Nucleus accumbens (tissue), 56 donors: ENCODE data around the gene CASP4.
"Not testable (repeated sequence)": the region's sequence is repeated elsewhere in the genome, so short reads cannot be mapped to it uniquely, and the experiment has no call there.

ENCODE experiments used
- DNase-seq, 56 donors: peaks; one replicate each; lab custom pipeline; 2025; lab: John Stamatoyannopoulos, UW

Gene CASP4

GRCh38 chr11:104962852-104963251, 5.5 kb downstream of the CASP4 start:
- no peak for DNase-seq

DNA sequence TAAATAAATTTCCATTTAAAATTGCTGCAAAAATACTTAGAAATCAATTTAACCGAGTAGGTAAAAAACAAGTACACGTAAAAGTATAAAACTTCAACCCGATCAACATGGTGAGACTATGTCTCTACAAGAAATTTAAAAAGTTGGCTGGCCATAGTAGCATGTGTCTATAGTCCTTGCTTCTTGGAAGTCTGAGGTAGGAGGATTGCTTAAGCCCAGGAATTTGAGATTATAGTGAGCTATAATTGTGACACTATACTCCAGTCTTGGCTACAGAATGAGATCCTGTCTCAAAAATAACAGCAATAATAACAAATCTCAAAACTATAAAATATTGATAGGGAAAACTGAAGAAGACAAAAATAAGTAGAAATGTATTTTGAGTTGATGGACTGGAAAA, 11.1 kb downstream of the CASP4 start:
- no peak for DNase-seq

DNA sequence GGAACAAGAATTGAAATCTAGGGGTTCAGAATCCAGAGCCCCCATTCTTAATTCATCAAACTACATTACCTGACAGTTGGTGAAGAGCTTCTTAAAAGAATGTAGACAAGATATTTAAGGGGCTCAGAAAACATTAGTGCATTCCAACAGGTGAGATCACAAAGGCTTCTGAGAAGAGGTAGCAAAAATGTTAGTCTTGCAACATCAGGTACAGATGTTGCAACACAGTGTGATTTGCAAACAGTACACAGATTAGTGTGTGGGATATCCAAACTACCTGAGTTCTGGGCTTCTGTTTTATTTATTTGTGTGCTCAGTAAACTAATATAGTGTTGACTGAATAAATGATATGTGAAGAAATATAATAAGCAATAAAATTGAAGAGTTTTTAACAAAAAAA, 11.8 kb downstream of the CASP4 start:
- DNase-seq: no peak

GRCh38 chr11:104946907-104947306, 21.5 kb downstream of the CASP4 start:
- DNase-seq: no peak

DNA sequence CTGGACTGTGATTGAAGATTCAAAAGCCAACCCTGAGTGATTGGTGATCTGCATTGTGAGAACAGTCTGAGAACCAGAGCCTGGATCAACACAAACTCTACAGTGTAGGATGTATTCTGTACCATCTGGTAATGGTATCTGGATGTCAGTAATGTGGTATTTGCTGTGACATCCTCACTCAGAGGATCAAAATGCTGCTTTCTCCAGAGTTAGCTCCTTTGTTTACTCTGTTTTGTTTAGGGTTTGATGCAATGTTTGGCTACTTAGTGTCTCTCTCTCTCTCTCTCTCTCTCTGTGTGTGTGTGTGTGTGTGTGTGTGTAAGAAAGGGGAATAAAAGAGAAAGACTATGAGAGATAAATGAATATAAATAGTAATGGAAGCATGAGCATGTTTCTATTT, 24.3 kb downstream of the CASP4 start:
- DNase-seq: no peak

GRCh38 chr11:104943561-104943960, 24.8 kb downstream of the CASP4 start:
- no peak for DNase-seq

- DNase-seq: no peak
Measured at GRCh38 chr11:104934594-104934993, 33.8 kb downstream of the CASP4 start.

GRCh38 chr11:104934073-104934472, 34.3 kb downstream of the CASP4 start:
- not testable (repeated sequence) for DNase-seq

DNA sequence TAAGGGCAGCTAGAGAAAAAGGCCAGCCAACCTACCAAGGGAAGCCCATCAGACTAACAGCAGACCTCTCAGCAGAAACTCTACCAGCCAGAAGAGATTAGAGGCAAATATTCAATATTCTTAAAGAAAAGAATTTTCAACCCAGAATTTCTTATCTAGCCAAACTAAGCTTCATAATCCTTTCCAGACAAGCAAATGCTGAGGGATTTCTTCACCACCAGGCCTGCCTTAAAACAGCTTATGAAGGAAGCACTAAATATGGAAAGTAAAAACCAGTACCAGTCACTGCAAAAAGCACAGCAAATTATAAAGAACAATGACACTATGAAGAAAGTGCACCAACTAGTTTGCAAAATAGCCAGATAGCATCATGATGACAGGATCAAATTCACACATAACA, 39.6 kb downstream of the CASP4 start:
- DNase-seq: no peak

DNA sequence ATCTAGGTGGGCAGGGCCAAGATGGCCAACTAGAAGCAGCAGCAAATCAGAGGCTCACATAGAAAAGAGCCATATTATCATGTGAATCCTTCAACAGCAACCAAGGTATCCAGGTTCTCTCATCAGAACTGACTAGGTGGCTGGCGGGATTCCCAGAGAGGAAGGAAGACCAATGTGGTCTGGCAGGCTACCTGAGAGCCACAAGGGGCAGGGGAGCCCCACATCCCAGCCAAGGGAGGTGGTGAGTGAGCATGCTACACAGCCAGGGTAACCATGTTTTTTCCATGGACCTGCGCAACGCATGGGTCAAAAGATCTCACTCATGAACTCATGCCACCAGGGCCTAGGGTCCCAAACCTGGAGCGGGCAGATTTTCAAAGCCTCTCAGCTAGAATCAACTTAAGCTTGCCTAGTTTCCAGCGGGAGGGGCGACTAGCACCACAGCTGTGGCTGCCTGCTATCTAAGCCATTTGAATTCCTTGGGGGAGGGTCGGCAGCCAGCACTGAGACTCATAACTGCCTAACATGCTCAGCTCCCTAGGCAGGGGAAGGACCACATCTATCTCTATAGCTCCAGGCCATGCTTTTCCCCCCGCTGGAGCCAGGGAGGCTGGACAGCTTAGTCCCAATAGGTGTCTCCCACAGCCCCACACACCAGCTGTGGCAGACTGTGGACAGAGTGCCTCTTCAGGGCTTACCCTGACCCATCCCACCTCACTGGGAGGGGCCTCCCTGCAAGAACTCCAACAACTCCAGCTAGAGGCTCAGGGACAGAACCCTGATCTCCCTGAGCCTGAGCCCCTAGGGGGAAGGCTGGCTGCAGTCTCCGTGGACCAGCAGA, 41.4 kb downstream of the CASP4 start:
- no peak for DNase-seq

DNA sequence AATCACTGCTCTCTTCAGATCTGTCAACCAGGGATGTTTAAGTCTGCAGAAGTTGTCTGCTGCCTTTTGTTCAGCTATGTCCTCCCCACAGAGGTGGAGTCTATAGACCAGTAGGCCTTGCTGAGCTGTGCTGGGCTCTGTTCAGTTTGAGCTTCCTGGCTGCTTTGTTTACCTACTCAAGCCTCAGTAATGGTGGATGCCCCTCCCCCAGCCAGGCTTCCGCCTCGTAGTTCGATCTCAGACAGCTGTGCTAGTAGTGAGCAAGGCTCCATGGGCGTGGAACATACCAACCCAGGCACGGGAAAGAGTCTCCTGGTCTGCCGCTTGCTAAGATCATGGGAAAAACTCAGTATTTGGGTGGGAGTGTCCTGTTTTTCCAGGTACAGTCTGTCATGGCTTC, 42.5 kb downstream of the CASP4 start:
- DNase-seq: no peak

GRCh38 chr11:104918113-104918824, 50.1 kb downstream of the CASP4 start:
- no peak for DNase-seq

GRCh38 chr11:104917271-104918112, 50.9 kb downstream of the CASP4 start:
- DNase-seq: no peak

DNA sequence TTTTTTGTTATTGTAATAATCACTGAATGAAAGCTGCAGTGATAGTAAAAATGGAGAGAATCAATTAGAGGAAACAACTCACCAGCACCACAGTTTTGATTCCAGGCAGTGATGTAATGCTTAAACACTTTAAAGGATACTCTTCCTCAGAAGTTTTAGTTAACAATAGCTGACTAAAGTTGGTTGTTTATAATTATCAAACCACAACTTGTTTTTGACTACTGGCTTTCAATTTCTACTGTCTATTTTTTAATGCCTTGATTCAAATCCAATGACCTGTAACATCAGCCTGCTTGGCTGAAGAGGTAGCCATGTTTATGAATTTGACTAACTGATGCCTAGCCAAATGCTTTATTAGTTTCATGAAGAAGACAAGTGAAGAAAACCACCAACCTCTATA, 51.9 kb downstream of the CASP4 start:
- DNase-seq: no peak

DNA sequence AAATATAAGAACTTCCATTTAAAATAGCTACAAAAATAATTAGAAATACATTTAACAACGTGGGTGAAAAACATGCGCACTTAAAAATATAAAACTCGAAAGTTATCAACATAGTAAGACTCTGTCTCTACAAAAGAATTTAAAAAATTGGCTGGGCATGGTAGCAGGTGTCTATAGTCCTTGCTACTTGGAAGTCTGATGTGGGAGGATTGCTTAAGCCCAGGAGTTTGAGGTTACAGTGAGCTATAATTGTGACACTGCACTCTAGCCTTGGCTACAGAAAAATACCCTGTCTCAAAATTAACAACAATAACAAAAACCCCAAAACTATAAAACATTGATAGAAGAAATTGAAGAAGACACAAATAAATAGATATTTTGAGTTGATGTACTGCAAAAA, 56.3 kb downstream of the CASP4 start:
- no peak for DNase-seq

DNA sequence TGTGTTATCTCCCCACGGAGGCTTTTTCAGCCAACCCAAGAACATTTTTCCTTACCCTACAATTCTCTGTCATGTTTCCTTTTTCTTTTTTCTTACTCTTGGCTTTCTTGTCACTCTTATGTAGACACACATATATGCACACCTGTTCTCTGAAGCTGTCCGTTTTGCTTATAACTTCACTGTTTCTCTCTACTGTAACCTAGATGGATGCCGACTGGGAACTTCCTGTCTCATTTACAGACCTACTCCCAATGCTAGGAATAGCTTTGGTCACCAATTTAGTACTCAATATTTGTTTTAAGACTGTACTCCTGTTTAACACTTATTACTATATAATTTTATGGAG, 60.2 kb downstream of the CASP4 start:
- DNase-seq: no peak

DNA sequence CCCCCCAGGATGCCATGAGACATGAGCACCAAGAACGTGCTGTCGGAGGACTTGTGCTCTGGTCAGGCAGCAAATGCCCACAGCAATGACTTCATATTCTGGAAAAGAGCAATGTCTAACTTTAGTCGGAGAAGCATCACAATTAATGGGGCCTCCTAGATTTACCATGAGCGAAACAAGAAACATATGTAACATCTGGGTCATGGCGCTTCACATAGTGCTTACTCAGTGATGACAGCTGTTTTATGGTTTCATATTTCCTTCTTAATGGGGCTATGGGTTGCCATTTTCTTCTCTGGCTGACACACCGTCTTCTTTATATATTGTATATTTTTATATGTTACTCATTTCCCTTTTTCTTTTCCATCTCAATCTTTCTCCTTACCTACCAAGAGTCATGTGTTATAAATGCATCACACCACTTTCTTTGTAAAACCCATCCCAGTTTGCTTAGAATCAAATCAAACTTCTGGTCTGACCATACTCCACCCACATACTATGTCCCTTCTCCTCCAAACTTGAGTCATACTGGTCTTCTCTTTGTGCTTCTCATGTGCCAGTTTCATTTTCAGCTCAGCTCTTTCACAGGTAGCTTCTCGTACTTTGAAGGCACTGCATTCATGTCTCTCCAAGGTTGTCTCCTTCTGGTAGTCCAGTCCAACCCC, 60.7 kb downstream of the CASP4 start:
- DNase-seq: no peak

DNA sequence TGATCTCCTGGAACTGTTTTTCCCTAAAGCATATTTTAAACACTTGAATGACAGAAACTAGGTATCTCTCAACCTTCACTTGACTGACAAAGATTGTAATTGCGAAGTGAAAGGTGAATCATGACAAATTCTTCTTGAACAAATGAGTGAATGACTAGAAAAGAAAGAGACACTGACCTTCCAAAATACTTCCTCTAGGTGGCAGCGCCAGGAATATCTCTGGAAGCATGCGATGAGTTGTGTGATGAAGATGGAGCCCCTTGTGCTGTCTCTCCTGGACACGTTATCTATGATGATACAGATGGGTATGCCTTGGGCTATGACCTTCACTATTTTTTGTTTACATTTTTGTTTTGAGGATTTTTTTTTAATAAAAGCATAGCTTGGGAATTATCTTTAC, 63.1 kb downstream of the CASP4 start:
- no peak for DNase-seq

- no peak for DNase-seq
Measured at GRCh38 chr11:104899226-104899625, 69.1 kb downstream of the CASP4 start.

- no peak for DNase-seq
Measured at GRCh38 chr11:104898685-104899013, 69.7 kb downstream of the CASP4 start.
